PC-3 (cell line): ENCODE data around the gene CASP12. TPM values are rescaled to one million over a fixed set of nuclear protein-coding genes. Genes with fewer than 3 reads are reported as not detected.
A peak's percentile ranks its signal among the peaks of the same experiment; 100 is the strongest.

ENCODE experiments used
- ATAC-seq: fragments of 200-7000 bp; cut with Tn5 transposase; 2 replicates; pipeline ENCODE4 v1.9.1; 2020; ENCODE audit warnings: mild to moderate bottlenecking, moderate library complexity
- BruUV-seq: library from RNA; stranded (reverse); fragments of 400-500 nt; replicated peaks from 2 replicates; lab custom pipeline; 2021; lab: Mats Ljungman, UMichigan
- CTCF ChIA-PET: fragments of 300-600 bp; sonication (Branson Sonifier 250); formaldehyde crosslinking; loops from one replicate; lab custom pipeline; 2022; ENCODE audit warnings: antibody characterized with exemption; lab: Charles Lee
- POLR2A ChIA-PET: fragments of 300-600 bp; sonication (Branson Sonifier 250); formaldehyde crosslinking; loops from one replicate; lab custom pipeline; 2022; ENCODE audit warnings: antibody characterized with exemption; ENCODE audit not compliant: unreplicated experiment; lab: Charles Lee
- DNase-seq: peaks from one replicate; pipeline ENCODE4 v3.0.0-alpha.2; 2015
- H2AFZ ChIP-seq: fragments of 300-600 bp; sonication (generic); 2 replicates; pipeline ENCODE4 v1.6.0; 2016; ENCODE audit warnings: antibody characterized with exemption, low read length
- H3F3A ChIP-seq: fragments of 300-600 bp; sonication (generic); one replicate; pipeline ENCODE4 v1.6.0; 2017; ENCODE audit warnings: antibody characterized with exemption, low read length, control low read depth, mild to moderate bottlenecking; ENCODE audit not compliant: unreplicated experiment
- H3K27ac ChIP-seq: fragments of 300-600 bp; sonication (generic); 2 replicates; pipeline ENCODE4 v1.5.1; 2016; ENCODE audit warnings: mild to moderate bottlenecking, low read length
- H3K27me3 ChIP-seq: fragments of 300-600 bp; sonication (generic); 2 replicates; pipeline ENCODE4 v1.6.1; 2016; ENCODE audit warnings: low read length, mixed read lengths
- H3K36me3 ChIP-seq: fragments of 300-600 bp; sonication (generic); 2 replicates; pipeline ENCODE4 v1.6.1; 2016; ENCODE audit warnings: low read depth, mixed run types, low read length, mixed read lengths
- H3K4me1 ChIP-seq: fragments of 300-600 bp; sonication (generic); 2 replicates; pipeline ENCODE4 v1.5.1; 2016; ENCODE audit warnings: low read length; ENCODE audit not compliant: insufficient read depth
- H3K4me2 ChIP-seq: fragments of 300-600 bp; sonication (generic); 2 replicates; pipeline ENCODE4 v1.6.0; 2016; ENCODE audit warnings: low read length
- H3K4me3 ChIP-seq: fragments of 300-600 bp; sonication (generic); 2 replicates; pipeline ENCODE4 v1.5.1; 2016; ENCODE audit warnings: mild to moderate bottlenecking, low read length, mixed read lengths
- H3K79me2 ChIP-seq: fragments of 300-600 bp; sonication (generic); 2 replicates; pipeline ENCODE4 v1.6.1; 2017; ENCODE audit warnings: low read length, mixed read lengths
- H3K9ac ChIP-seq: fragments of 300-600 bp; sonication (generic); 2 replicates; pipeline ENCODE4 v1.6.0; 2016; ENCODE audit warnings: mild to moderate bottlenecking, low read length
- H3K9me2 ChIP-seq: fragments of 300-600 bp; sonication (generic); replicated peaks from 2 replicates; pipeline ENCODE4 v1.6.1; 2016; ENCODE audit warnings: mixed run types, low read length, mixed read lengths
- H3K9me3 ChIP-seq: fragments of 300-600 bp; sonication (generic); 2 replicates; pipeline ENCODE4 v1.6.1; 2016; ENCODE audit warnings: low read length, mixed read lengths
- H4K20me1 ChIP-seq: fragments of 300-600 bp; sonication (generic); 2 replicates; pipeline ENCODE4 v1.6.1; 2016; ENCODE audit warnings: low read length, mixed read lengths
- EZH2 ChIP-seq: fragments of 300-600 bp; sonication (generic); IDR thresholded peaks from one replicate; pipeline ENCODE4 v1.6.1; 2017; ENCODE audit warnings: antibody characterized with exemption, mild to moderate bottlenecking, low read length; ENCODE audit not compliant: unreplicated experiment
- EZH2phosphoT487 ChIP-seq: fragments of 300-600 bp; sonication (generic); IDR thresholded peaks from 2 replicates; pipeline ENCODE4 v1.6.1; 2018; ENCODE audit warnings: mild to moderate bottlenecking, antibody characterized with exemption, low read length, borderline replicate concordance
- intact Hi-C: fragments of 100-400 bp; cut with micrococcal nuclease; formaldehyde crosslinking; loops from 2 replicates; pipeline ENCODE4 v1.9.0; 2023
- total RNA-seq: library from RNA; depleted of rRNA; stranded (reverse); fragments of >200 nt; gene quantifications from 2 replicates; pipeline ENCODE4 v1.2.3, GENCODE V29; 2014
- TF ChIP-seq, protein P1 (sequence below): fragments of 300-600 bp; sonication (generic); conservative IDR thresholded peaks from 2 replicates; pipeline ENCODE4 v1.5.1; 2017; ENCODE audit warnings: antibody characterized with exemption, low read depth, mild to moderate bottlenecking, low read length

The CASP12 gene
- total RNA-seq, 1 experiment from 2014 or later: not detected

DNA sequence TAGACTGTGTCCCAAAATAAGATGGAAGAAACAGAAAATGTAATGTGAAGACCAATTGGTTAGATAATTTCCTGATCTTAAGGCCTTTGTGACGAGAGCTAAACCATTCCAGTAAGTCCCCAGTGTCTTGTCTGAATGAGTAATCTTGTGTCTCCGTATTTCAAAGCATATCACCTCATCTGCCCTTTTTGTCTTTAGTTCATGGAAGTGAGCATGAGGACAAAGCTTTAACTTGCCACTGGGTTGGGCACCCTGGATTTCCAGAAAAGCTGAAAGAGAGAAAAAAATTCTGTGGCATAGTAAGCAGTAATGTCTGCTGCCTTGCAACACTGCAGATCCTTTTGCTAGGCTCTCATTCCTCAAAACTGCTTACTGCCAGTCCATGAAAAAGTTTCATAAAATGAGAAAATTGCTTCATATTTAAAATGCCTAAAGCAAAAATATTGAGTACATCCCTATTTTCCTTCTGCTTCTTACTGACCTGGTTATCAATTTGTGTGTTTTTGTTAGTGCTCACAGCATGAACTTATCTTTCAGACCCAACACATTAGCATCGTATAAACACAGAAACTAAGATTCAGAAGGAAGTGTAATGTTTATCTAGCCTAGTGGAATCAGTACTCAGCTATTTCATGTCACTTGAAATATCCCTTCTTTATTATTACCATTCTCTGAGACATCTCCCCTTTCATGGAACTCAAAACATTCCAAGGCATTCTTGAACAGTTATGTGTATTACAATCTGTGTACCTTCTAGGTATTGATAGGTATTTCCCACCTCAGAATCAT, 5.3 kb downstream of the CASP12 start:
- Histone ChIP-seq H3K27me3 (no peaks in the 10 kb centered on the region), H3F3A (no peaks in the 10 kb centered on the region), H3K9me3 (no peaks in the 10 kb centered on the region), H2AFZ (0 out of 2 replicates have a peak overlapping the region, but pooled peaks have one; percentile 31), H4K20me1 (no peaks in the 10 kb centered on the region), H3K79me2 (no peaks in the 10 kb centered on the region), H3K4me2 (0 out of 2 replicates have a peak overlapping the region, but pooled peaks have one; percentile 8), H3K36me3 (no peaks in the 10 kb centered on the region), H3K9me2 (no peaks in the 10 kb centered on the region), H3K4me1 (no peaks in the 10 kb centered on the region; the same call in 1 of the 2 replicates), H3K4me3 (no peak overlapping the region), H3K27ac (no peak overlapping the region), H3K9ac (no peak overlapping the region)
- ChIA-PET POLR2A (no interaction called here), CTCF (no interaction called here)
- ATAC-seq (peak; percentile 60), DNase-seq (peak; percentile 37)
- TF ChIP-seq EZH2phosphoT487 (no peak), EZH2 (no peak)
- TF ChIP-seq, protein P1, sequence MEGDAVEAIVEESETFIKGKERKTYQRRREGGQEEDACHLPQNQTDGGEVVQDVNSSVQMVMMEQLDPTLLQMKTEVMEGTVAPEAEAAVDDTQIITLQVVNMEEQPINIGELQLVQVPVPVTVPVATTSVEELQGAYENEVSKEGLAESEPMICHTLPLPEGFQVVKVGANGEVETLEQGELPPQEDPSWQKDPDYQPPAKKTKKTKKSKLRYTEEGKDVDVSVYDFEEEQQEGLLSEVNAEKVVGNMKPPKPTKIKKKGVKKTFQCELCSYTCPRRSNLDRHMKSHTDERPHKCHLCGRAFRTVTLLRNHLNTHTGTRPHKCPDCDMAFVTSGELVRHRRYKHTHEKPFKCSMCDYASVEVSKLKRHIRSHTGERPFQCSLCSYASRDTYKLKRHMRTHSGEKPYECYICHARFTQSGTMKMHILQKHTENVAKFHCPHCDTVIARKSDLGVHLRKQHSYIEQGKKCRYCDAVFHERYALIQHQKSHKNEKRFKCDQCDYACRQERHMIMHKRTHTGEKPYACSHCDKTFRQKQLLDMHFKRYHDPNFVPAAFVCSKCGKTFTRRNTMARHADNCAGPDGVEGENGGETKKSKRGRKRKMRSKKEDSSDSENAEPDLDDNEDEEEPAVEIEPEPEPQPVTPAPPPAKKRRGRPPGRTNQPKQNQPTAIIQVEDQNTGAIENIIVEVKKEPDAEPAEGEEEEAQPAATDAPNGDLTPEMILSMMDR: no peak
- no TSS peak for BruUV-seq
- intact Hi-C loops: no loop called here

DNA sequence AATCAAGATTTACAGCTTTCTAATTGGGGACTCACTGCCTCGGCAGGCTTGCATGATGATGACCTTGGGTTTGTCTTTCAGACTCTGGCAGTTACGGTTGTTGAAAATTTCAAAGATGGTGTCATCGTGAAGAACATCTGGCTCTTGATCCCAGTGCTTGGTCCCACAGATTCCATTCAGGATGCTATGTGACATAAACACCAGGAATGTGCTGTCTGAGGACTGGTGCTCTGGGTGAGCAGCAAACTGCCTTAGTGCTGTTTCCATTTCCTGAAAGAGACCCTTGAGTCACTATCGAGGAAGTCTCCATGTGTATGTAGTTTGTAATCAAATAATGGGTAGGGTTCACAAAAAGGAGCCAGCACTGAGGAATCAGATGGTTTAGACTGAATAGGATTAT, 7.1 kb downstream of the CASP12 start:
- no peak for TF ChIP-seq EZH2
- TF ChIP-seq EZH2phosphoT487: no peak
- TF ChIP-seq, protein P1: no peak
- Histone ChIP-seq H3K9me3 (no peaks in the 10 kb centered on the region), H4K20me1 (no peaks in the 10 kb centered on the region), H3K27me3 (no peaks in the 10 kb centered on the region), H3K9ac (no peak overlapping the region), H3K4me1 (no peaks in the 10 kb centered on the region; the same call in 1 of the 2 replicates), H3F3A (no peaks in the 10 kb centered on the region), H3K4me3 (no peak overlapping the region), H3K27ac (no peak overlapping the region), H3K9me2 (no peaks in the 10 kb centered on the region), H2AFZ (no peak overlapping the region), H3K4me2 (no peak overlapping the region), H3K79me2 (no peaks in the 10 kb centered on the region), H3K36me3 (no peaks in the 10 kb centered on the region)
- no TSS peak for BruUV-seq
- intact Hi-C loops: no loop called here
- ChIA-PET POLR2A (no interaction called here), CTCF (no interaction called here)
- DNase-seq (peak; percentile 6), ATAC-seq (no peak)

DNA sequence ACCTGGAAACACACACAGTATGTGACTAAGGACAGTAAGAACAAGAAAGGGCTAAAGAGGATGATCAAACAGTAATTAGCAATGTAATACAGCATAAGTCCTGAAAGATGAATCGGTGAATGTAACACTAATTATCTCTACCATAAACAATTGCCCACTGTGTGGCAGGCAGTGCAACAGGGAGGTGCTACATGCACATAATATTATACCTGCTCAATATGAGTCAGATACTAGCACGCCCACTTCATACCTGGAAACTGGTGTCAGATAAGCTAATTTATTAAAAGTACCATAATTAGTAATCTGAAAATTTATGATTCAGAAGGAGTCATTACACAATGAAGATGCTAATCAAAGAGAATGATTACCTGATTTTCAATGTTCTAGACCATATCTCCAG, 14.9 kb downstream of the CASP12 start:
- no peak for DNase-seq
- no TSS peak for BruUV-seq
- Histone ChIP-seq H3K4me1 (no peaks in the 10 kb centered on the region), H4K20me1 (no peaks in the 10 kb centered on the region), H3F3A (no peaks in the 10 kb centered on the region), H3K36me3 (no peaks in the 10 kb centered on the region), H3K27me3 (no peaks in the 10 kb centered on the region), H3K27ac (no peak overlapping the region), H3K9ac (no peak overlapping the region), H3K4me2 (no peak overlapping the region), H2AFZ (no peak overlapping the region), H3K4me3 (no peak overlapping the region), H3K9me3 (no peaks in the 10 kb centered on the region), H3K79me2 (no peaks in the 10 kb centered on the region), H3K9me2 (no peaks in the 10 kb centered on the region)
- no peak for ATAC-seq
- intact Hi-C loops: no loop called here
- ChIA-PET CTCF (interaction anchor here (0.7 kb wide), 1 partner anchor 84 kb away, joined by 3 read pairs; no protein-coding TSS in a partner anchor), POLR2A (no interaction called here)
- TF ChIP-seq EZH2phosphoT487 (no peak), EZH2 (no peak)
- TF ChIP-seq, protein P1: no peak
